Stimulated activated CD4-positive, alpha-beta T cell treated with anti-CD3 and anti-CD28 coated beads, TNF-alpha, amount 100 ng/mL, for 1 hour (primary cell): ENCODE data around the gene UHRF2.

Experiments used
- DNase-seq, 3 donors: peaks; one replicate each; pipeline ENCODE4 v3.0.0-alpha.2; 2020; ENCODE audit warnings: low read depth in 3 of 3, low spot score in 1 of 3

UHRF2 gene

GRCh38 chr9:6553866-6554265 is 140.9 kb downstream of the UHRF2 start:
- DNase-seq: no peak
